ENCODE results near the gene CRTC2.

CRTC2 gene

GRCh38 chr1:153945131-153945794 lies 13.1 kb downstream of the CRTC2 start:
- no peak for DNase-seq

- DNase-seq: no peak
These were observed 13.6 kb downstream of the CRTC2 start for GRCh38 chr1:153944827-153945117.

- no peak for DNase-seq
These were observed 14.2 kb downstream of the CRTC2 start for GRCh38 chr1:153944005-153944826.

- no peak for DNase-seq
These were observed 15.5 kb downstream of the CRTC2 start for GRCh38 chr1:153942766-153943549.

- DNase-seq: no peak
These were observed 16.3 kb downstream of the CRTC2 start for GRCh38 chr1:153941826-153942725.

GRCh38 chr1:153940756-153941155 lies 17.7 kb downstream of the CRTC2 start:
- no peak for DNase-seq

GRCh38 chr1:153939476-153939875 lies 18.9 kb downstream of the CRTC2 start:
- no peak for DNase-seq

GRCh38 chr1:153938996-153939395 lies 19.4 kb downstream of the CRTC2 start:
- DNase-seq: no peak

GRCh38 chr1:153937331-153937730 lies 21.1 kb downstream of the CRTC2 start:
- no peak for DNase-seq

- no peak for DNase-seq
These were observed 22.2 kb downstream of the CRTC2 start for GRCh38 chr1:153936011-153936802.

- DNase-seq: no peak
These were observed 23.7 kb downstream of the CRTC2 start for GRCh38 chr1:153934746-153935145.

- no peak for DNase-seq
These were observed 24.5 kb downstream of the CRTC2 start for GRCh38 chr1:153933955-153934354.

- no peak for DNase-seq
These were observed 25.0 kb downstream of the CRTC2 start for GRCh38 chr1:153933430-153933829.

- DNase-seq: no peak
These were observed 26.0 kb downstream of the CRTC2 start for GRCh38 chr1:153932156-153933131.

GRCh38 chr1:153929981-153930948 lies 28.1 kb downstream of the CRTC2 start:
- DNase-seq: no peak

GRCh38 chr1:153929426-153929825 lies 29.0 kb downstream of the CRTC2 start:
- no peak for DNase-seq

- no peak for DNase-seq
These were observed 29.5 kb downstream of the CRTC2 start for GRCh38 chr1:153928791-153929341.

GRCh38 chr1:153928245-153928644 lies 30.2 kb downstream of the CRTC2 start:
- DNase-seq: no peak

GRCh38 chr1:153926405-153926804 lies 32.0 kb downstream of the CRTC2 start:
- DNase-seq: no peak
